NCI-H524 (cell line): ENCODE results near the gene SPG7.
"Not testable (repeated sequence)": the region's sequence is repeated elsewhere in the genome, so short reads cannot be mapped to it uniquely, and the experiment has no call there.

Experiments
- DNase-seq, 2 experiments: peaks; one replicate each; lab custom pipeline; 2025; lab: John Stamatoyannopoulos, UW

The SPG7 gene

DNA sequence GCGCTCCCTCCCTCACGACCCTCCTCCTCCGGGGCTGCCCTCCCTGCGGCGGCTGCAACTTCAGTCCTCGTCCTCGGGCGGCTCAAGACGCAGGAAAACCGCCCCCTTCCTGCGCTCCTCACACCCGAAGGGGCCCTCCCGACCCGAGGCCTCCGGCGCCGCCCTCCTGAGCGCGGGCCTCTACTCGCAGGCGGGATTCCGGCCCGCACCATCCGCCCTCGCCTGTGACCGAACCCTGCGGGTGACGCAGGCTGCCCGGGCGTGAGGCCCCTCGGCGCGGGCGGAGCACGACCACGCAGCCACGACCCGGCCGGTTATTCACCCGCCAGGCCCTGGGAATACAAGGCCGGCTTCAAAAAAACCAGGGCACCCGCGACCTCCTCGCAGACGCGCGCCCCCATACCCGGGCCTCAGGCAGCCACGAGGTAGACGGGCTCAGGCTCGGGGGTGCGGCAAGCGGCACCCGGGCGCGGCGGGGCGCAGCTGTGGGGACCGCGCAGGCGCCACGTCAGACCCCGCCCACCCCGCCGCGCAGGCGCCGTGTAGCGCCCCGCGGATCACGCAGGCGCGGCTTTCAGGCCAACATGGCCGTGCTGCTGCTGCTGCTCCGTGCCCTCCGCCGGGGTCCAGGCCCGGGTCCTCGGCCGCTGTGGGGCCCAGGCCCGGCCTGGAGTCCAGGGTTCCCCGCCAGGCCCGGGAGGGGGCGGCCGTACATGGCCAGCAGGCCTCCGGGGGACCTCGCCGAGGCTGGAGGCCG, at the start of gene SPG7:
Gene SPG7 (plus strand): TSS at position 570 of the 757 bp plus-strand sequence. CDS start 15 bp downstream, at position 585.
- DNase-seq, result peak; percentile 79 to 89

DNA sequence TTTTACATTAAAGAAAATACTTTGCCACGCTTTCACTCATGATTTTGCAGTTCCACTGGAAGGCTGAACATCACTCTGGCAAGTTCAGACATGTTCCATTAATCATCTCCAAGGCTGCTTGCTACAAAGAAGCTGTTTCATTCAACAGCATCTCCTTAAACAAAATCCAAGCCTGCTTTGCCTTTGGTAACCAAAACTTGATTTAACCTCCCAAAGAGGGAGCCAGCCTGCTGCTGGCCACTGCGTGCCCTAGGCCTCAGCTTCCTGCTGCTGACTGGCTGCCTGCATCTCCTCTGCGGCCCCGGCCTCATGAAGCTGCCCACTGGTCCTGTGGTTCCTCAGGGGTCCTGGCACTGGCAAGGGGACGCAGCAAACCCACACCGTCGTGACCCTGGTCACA, 49.7 kb upstream of the SPG7 start:
- no peak for DNase-seq

DNA sequence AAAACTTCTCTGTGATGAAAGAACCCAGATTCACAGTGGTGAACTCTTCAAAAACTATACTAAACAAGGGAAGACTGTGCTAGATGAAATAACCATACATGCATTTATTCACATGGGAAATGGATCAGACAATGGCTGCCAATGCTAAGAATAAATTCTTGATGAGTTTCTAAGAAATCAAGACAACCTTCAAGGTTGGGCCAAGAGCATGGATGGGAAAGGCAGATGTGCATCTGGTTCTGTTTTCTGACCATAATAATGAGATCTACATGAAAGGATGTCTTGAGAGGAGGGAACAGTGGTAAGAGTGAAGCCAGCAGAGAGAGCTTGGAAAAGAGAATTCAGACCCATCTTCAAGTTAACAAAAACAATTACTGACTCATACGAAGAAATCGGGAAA, 49.2 kb upstream of the SPG7 start:
- DNase-seq, result no peak

DNA sequence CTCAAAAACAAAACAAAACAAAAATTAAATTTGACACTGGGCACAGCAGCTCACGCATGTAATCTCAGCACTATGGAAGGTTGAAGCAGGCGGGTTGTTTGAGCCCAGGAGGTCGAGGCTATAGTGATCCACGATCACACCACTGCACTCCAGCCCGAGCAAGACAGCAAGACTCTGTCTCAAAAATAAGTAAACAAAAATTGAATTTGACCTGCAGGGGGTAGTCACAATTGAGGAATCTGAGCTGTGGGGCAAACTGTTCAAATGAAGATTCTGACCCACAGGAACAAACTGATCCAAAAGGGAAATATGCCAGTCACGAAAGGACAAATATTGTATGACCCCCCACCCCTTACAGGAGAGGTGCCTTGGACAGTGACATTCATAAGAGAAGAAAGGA, 47.6 kb upstream of the SPG7 start:
- no peak for DNase-seq

DNA sequence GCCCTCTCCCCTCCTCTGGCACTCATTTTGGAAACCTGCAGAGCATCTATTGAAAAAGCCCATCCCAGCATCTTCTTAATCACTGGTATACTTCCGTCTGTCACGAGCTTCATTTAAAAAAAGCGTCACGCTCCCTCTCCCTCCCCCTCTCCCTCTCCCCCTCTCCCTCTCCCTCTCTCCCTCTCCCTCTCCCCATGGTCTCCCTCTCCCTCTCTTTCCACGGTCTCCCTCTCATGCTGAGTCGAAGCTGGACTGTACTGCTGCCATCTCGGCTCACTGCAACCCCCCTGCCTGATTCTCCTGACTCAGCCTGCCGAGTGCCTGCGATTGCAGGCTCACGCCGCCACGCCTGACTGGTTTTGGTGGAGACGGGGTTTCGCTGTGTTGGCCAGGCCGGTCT, 46.3 kb upstream of the SPG7 start:
- DNase-seq, result not testable (repeated sequence)

DNA sequence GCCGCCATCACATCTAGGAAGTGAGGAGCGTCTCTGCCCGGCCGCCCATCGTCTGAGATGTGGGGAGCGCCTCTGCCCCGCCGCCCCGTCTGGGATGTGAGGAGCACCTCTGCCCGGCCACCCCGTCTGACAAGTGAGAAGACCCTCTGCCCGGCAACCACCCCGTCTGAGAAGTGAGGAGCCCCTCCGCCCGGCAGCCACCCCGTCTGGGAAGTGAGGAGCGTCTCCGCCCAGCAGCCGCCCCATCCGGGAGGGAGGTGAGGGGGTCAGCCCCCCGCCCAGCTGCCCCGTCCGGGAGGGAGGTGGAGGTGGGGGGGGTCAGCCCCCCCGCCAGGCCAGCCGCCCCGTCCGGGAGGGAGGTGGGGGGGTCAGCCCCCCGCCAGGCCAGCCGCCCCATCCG, 45.6 kb upstream of the SPG7 start:
- DNase-seq, result not testable (repeated sequence)

DNA sequence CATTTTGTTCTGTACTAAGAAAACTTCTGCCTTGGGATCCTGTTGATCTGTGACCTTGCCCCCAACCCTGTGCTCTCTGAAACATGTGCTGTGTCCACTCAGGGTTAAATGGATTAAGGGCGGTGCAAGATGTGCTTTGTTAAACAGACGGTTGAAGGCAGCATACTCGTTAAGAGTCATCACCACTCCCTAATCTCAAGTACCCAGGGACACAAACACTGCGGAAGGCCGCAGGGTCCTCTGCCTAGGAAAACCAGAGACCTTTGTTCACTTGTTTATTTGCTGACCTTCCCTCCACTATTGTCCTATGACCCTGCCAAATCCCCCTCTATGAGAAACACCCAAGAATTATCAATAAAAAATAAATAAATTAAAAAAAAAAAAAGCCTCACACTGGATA, 44.9 kb upstream of the SPG7 start:
- not testable (repeated sequence) for DNase-seq

DNA sequence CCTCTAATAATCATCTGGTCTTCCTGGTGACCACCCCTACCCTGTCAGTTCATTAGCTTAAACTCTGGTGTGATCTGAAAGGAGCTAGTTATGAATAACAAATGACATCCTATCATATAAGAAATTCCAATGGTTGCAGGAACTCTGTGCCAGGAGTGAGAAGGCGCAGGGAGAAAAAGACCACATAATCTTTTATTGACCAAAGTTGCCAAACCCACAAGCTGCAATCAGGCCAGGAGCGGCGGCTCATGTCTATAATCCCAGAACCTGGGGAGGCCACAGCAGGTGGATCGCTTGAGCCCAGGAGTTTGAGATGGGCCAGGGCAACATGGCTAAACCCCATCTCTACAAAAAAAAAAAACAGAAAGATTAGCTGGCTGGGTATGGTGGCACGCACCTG, 41.3 kb upstream of the SPG7 start:
- DNase-seq, result no peak

DNA sequence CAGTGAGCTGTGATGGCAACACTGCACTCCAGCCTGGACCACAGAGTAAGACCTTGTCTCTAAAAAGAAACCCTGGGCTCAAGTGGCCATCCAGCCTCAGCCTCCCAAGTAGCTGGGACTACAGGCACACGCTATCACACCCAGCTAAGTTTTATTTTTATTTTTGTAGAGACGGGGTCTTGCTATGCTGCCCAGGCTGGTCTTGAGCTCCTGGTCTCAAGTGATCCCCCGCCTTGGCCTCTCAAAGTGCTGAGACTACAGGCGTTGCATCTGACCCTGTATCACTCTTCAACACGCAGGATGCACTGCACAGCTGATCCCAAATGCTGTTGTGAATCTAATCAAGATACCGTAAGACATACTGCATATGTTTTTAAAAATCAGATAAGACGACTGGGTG, 40.8 kb upstream of the SPG7 start:
- DNase-seq, result no peak

DNA sequence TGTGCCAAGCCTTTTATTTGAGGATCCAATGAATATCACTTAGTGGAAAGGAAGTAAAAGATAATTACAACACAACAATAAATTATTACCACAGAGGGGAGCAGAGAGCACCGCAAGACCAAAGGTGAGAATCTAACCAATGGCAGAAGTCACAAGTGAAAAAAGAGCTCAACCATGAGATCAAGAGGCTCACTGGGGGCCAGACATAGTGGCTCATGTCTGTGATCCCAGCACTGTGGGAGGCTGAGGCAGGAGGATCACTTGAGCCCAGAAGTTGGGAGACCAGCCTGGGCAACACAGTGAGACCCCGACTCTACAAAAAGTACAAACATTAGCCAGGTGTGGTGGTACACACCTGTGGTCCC, 35.5 kb upstream of the SPG7 start:
- no peak for DNase-seq

DNA sequence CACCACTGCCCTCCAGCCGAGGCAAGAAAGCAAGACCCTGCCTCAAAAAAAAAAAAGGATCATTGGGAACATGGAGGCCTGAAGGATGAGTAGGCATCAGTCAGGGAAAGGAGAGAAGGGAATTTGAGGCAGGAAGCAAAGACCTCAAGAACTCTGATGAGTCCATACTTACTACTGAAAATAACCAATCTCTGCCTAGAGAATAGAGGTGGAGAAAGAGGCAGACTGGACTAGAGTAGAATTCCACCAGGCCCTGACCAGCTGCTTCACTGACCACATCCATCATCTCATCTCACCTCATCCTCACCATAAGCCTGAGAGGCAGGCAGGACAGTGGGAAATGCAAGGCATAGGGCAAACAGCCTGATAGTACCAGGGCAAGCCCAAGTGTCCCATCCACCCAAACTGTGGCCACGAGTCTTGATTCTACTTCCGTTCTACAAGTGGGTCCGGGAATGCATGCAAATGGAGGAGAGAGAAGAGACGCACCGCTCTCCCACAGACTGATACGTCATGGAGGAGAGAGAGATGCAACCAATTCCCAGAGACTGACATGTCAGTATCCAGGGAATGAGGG, 35.0 kb upstream of the SPG7 start:
- no peak for DNase-seq

DNA sequence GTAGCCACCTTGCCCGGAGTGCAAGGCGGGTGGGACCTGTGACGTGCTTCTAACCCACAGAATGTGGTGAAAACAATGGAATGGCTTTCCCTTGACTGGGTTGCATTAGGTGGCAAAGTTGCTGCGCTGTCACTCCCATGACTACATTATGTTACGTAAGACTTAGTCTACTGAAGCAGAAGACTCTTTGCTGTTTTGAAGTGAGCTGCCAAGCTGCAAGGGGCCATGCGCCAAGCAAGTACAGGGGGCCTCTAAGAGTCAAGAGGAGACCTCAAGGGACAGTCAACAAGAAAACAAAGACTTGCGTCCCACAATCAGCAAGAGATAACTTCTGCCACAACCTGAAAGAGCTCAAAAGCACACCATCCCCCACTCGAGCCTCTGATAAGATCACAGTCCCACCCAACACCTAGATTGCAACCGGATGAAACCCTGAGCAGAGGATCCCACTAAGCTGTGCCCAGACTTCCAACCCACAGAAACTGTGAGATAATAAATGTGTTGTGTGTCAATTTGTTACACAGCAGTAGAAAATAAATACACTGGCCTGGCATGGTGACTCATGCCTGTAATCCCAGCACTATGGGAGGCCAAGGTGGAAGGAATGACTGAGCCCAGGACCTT, 34.3 kb upstream of the SPG7 start:
- DNase-seq, result no peak

DNA sequence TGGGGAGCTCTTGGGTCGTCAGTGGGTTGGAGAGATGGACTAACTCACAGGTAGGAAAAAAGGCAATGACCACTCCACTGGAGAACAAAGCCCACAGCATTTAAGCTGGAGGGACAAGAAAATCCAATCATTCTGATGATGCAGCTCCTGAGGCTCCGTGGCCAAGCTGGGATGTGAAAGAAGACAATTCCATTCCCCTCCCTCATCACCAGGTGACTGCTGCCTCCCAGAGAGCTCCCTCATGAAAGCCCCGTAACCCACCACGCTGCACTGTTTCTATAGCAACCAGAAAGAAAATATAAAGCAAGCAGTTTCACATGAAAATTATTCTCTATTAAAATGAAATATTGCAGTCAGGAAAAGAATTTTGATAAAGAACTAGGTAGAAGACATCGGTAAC, 33.1 kb upstream of the SPG7 start:
- DNase-seq, result peak in 1 of 2 experiments; percentile 23

DNA sequence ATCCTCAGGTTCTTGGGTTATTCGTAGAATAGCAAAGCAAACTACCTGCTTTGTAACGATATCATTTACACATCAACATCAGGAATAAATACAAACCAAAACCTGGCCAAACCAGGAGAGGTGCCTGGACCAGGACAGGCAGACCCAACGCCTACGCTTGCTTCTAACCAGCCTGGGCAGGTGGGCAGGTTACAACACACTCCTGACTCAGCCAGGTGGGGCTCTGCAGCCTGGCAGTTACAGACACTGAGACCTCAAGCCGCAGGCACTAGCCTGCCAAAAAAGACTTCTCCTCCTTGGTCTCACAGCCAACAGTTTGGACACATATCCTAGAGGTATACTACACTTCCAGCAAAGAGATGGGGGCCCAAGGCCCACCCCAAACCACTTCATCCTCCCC, 31.8 kb upstream of the SPG7 start:
- no peak for DNase-seq

DNA sequence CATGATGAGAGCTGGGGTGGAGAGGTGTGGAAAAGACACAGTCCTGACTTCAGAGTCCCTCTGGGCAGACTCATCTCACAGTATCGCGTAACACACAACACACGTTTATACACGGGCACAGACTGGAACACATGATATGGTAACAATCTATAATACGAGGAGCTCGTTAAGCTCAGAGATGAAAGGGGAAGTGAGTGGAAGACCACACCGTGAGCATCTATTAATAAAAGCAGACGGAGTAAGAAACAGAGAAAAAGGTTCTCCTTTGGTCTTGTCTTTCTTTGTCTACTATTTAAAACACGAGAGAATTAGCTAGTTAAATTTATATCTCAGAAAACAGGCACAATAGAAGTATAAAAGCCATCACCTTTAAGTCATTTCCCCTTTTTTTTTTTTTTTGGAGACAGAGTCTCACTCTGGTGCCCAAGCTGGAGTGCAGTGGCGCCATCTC, 31.4 kb upstream of the SPG7 start:
- DNase-seq, result no peak

DNA sequence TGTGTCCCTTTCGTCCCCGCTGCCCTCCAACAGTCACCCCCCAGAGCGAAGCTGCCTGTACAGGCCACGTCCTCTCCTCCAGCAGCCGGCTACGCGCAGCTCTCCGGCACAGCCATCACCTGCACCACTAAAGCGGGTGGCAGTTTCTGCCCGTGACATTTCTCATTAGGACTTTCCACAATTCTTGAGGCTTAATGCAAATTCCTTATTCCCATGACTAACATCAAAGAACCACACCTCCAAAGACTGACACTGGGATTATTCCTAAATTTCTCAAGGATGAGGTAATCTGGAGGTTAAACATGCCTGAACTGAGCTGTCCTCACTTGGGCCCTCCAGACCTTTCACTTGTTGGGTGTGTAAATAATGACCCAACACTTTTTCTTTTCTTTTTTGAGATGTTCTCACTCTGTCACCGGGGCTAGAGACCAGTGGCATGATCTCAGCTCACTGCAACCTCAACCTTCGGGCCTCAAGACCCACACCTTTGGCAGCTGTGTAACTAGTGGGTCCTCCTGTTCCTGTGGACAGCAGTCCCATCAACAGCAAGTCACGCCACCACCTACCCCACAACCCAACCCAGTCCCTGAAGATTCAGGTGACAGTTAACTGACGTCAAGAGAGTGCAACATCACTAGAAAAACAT, 29.5 kb upstream of the SPG7 start:
- no peak for DNase-seq

DNA sequence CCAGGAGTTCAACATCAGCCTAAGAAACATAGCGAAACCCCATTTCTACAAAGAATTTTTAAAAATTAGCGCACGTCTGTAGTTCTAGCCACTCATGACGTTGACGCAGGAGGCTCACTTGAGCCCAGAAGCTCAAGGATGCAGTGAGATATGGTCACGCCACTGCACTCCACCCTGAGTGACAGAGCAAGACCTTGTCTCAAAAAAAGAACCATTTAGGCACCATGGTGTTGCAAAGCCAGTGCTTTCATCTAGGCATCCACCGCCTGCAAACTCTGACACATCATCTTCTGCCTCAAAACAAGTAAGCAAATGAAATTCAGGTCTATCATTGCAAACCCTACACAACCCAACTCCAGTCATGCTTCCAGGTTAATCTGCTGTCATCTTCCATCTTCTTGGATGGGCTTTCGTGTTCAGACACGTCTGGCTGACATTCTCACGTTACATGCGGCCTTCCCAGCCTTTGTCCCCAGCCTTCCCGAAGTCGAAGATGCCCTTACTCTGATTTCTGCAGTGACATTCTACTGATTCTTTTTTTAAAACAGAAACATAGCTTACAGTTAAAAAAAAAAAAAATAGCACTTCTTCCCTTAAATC, 26.7 kb upstream of the SPG7 start:
- DNase-seq, result peak in 1 of 2 experiments; percentile 29

DNA sequence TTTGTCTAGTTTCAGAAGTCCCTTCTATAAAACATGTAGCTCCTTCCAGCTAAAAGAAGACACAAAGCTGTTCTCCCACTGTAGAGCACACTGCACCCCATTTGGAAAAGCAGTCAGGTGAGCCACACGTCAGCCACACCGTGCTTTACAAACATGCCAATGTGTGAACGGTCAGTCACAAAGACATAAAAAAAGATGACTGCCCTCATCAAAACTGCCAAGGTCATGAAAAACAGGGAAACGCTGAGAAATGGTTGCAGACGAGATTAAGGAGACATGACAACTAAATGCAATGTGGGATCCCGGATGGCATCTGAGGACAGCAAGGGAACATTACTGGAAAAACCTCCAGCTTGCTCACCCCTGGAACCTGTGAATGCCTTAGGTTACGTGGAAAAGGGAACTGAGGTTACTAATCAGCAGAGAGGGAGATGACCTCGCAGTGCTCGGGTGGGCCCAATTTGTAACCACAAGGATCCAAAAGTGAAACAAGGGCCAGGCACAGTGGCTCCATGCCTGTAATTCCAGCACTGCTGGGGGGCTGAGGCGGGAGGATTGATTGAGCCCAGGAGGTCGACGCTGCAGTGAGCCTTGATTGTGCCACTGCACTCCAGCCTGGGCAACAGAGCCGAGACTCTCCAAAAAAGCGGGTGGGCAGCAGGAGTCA, 25.9 kb upstream of the SPG7 start:
- DNase-seq, result no peak

DNA sequence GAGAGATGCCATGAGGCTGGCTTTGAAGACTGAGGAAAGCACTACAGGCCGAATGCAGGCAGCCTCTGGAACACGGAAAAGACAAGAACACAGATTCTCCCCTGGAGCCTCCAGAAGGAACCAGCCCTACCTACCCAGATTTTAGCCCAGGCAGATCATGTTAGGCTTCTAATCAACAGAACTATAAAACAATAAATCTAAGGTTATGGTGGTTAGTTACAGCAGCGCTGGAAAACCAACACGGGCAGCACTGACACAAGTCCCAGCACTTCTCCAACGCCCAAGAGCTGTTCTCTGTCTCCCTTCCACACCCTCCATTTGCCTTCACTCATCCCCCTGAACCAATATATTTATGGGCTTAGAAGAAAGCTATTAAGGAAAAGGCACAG, 25.4 kb upstream of the SPG7 start:
- DNase-seq, result no peak

DNA sequence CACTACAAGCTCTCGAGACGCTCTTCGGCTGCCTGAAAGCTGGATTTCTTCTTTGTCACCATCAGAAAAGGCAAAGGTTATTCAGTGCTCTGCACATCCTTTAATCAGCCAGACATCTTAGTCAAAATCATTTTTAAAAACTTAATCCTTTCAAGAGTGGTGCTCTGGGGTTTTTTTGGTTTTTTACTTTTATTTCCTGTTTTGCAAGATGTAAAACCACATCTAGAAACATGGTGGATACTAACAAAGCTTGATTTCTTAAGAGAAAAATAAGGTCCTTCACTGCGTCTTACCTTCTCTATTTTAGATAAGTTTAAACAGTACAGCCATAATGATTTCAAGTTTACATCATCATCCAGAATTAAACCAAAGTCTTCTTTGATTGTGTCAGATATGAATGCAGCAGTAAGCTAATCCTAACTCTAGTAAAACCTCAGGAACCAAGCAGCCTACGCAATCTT, 24.1 kb upstream of the SPG7 start:
- no peak for DNase-seq

DNA sequence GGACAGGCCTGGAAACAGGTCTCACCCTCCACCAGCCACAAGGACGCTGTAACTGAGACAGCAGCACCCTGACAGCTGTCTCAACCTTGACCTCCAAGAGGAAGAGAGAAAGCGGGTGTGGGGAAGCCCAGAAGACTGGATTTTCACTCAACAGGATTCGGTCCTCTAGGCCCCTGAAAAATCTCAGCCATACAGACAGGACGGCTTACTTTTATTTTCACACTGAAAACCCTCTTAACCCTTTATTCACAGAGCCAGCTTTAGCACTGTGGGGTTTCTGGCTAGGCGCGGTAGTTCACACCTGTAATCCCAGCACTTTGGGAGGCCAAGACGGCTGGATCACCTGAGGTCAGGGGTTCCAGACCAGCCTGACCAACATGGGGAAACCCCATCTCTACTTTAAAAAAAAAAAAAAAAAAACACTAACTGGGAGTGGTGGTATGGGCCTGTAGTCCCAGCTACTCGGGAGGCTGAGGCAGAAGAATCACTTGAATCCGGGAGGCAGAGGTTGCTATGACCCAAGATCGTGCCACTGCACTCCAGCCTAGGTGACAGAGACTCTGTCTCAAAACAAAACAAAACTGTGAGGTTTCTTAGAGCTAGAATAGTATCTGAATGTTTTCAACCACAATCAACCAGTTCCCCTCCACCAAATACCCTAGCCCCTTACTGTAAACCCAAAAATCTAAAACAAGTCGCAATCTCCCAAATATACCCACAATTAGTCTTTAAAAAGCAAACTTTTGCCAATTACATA, 23.1 kb upstream of the SPG7 start:
- peak; percentile 49 to 78 for DNase-seq
